Measurements from ENCODE around the gene SLC39A13.

DNA sequence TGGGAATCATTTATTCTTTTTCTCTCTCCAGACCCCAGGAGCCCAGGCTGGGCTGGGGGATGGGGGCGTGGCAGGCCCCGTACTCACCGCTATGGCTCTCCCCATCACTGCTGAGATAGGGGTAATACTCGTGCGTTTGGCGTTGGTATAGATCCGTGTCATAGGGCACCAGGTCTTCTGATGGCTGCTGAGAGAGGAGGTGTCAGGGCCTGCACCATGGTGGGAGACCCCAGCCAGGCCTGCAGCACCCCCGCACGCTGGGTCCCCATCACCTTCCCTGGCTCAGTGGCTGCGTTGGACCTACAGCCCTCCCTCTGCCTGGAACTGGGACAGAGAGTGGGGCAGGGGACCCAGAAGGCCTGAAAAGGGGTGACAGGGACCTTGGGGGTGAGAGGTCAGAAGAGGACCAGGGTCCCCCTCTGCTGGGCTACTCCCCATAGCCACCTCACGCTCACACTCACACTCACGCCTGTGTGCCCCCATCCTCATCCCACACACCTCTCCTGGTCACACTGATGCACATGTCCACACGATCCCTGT is 32.8 kb upstream of the SLC39A13 start:
- TF ChIP-seq RCOR1 (IDR thresholded peaks at IDR 0.05; ENCODE audit: insufficient replicate concordance, low read length), result no peak
- no peak for TF ChIP-seq POLR2A (IDR thresholded peaks at IDR 0.05; ENCODE audit: low read depth, low read length)
- TF ChIP-seq, protein P1, sequence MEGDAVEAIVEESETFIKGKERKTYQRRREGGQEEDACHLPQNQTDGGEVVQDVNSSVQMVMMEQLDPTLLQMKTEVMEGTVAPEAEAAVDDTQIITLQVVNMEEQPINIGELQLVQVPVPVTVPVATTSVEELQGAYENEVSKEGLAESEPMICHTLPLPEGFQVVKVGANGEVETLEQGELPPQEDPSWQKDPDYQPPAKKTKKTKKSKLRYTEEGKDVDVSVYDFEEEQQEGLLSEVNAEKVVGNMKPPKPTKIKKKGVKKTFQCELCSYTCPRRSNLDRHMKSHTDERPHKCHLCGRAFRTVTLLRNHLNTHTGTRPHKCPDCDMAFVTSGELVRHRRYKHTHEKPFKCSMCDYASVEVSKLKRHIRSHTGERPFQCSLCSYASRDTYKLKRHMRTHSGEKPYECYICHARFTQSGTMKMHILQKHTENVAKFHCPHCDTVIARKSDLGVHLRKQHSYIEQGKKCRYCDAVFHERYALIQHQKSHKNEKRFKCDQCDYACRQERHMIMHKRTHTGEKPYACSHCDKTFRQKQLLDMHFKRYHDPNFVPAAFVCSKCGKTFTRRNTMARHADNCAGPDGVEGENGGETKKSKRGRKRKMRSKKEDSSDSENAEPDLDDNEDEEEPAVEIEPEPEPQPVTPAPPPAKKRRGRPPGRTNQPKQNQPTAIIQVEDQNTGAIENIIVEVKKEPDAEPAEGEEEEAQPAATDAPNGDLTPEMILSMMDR (conservative IDR thresholded peaks at IDR 0.05; ENCODE audit: low read depth, low read length), result no peak
- TF ChIP-seq BHLHE40 (IDR thresholded peaks at IDR 0.05; ENCODE audit: low read depth, low read length), result no peak
- TF ChIP-seq SMC3 (IDR thresholded peaks at IDR 0.05; ENCODE audit: low read depth, low read length), result no peak
- no peak for TF ChIP-seq CEBPB (IDR thresholded peaks at IDR 0.05; ENCODE audit: low read depth, low read length)
- TF ChIP-seq RAD21 (IDR thresholded peaks at IDR 0.05; ENCODE audit: low read length), result no peak
- TF ChIP-seq, protein P2, sequence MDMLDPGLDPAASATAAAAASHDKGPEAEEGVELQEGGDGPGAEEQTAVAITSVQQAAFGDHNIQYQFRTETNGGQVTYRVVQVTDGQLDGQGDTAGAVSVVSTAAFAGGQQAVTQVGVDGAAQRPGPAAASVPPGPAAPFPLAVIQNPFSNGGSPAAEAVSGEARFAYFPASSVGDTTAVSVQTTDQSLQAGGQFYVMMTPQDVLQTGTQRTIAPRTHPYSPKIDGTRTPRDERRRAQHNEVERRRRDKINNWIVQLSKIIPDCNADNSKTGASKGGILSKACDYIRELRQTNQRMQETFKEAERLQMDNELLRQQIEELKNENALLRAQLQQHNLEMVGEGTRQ (IDR thresholded peaks at IDR 0.05; ENCODE audit: low read depth, low read length), result no peak

Measured in IMR-90 (cell line).